IMR-90 (cell line): ENCODE measurements around the gene TUBB2B.
"Not testable (repeated sequence)": the region's sequence is repeated elsewhere in the genome, so short reads cannot be mapped to it uniquely, and the experiment has no call there.

Experiments
- CTCF ChIP-seq: conservative IDR thresholded peaks from 2 replicates; pipeline ENCODE4 v1.5.1; 2012; ENCODE audit warnings: mild to moderate bottlenecking, low read depth, low read length, improper control_type of control experiment
- POLR2A ChIP-seq: IDR thresholded peaks from 2 replicates; pipeline ENCODE4 v1.6.1; 2012; ENCODE audit warnings: mild to moderate bottlenecking, low read depth, low read length
- RAD21 ChIP-seq: IDR thresholded peaks from 2 replicates; pipeline ENCODE4 v1.6.1; 2012; ENCODE audit warnings: low read length, improper control_type of control experiment
- USF2 ChIP-seq: fragments of 150-350 bp; IDR thresholded peaks from 2 replicates; pipeline ENCODE4 v1.6.1; 2017; ENCODE audit warnings: mild to moderate bottlenecking, antibody characterized with exemption, low read length, low read depth

- not testable (repeated sequence) for TF ChIP-seq CTCF, RAD21, POLR2A, USF2
These were observed 29.7 kb downstream of the TUBB2B start for GRCh38 chr6:3197734-3198133.
